DMS153 (cell line): ENCODE data around the gene KRTAP10-6.
"Not testable (repeated sequence)": the region's sequence is repeated elsewhere in the genome, so short reads cannot be mapped to it uniquely, and the experiment has no call there.

Experiments used
- DNase-seq: peaks from one replicate; lab custom pipeline; 2025; lab: John Stamatoyannopoulos, UW

KRTAP10-6 gene

DNA sequence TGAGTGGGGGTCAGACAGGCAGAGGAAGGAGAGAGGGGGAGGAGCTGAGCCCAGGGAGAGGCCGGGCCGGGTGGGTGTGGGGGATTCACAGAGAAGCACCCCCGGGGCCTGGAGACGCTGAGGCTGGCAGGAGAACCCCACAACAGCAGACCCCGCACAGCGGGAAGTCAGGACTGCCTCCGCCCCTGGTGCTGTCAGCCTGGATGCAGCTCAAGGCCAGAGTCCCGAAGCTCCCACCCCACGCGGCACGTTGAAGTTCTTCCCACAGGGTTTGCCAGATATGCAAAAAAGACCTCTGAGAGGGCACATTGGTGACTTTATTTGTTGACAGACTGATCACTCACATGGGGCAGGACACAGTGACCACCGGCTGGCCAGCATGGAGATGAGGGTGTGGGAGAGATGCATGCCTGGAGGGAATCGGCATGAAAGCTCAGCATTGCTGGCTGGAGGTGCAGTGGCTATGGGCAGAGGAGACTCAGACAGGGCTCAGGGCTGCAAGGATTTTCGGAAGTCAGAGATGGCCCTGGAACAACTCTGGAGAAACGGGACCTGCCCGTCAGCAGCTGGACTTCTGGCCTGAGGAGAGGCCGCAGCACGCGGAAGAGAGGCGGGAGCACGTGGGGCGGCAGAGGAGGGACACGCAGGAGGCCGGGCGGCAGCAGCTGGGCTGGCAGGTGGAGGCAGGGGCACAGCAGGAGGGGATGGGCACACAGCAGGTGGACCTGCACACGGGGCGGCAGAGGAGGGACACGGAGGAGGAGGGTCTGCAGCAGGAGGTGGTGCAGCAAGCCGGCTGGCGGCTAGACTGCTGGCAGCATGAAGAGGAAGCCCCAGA is 34.6 kb downstream of the KRTAP10-6 start:
- no peak for DNase-seq

GRCh38 chr21:44556879-44557278 is 35.4 kb downstream of the KRTAP10-6 start:
- DNase-seq, result no peak

GRCh38 chr21:44555200-44555875 is 37.0 kb downstream of the KRTAP10-6 start:
- no peak for DNase-seq

GRCh38 chr21:44552681-44553080 is 39.6 kb downstream of the KRTAP10-6 start:
- no peak for DNase-seq

DNA sequence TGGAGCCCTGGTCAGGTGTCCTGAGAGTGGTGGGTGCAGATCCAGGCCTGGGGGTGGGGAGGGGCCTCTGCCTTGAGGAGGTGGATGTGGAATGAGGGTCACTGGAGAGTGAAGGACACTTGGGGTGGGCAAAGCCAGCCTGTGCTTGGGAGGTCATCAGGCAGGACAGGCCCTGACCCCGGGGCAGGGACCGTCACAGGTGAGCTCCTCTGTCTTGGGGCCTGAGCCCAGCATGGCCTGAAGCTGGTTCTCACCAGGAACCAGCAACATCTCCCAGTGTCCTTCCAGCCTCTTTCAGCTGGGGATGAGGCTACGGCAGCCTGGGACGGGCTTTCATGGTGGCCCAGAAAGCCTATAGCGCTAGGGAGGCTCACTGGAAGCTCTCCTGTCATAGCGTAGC is 40.2 kb downstream of the KRTAP10-6 start:
- no peak for DNase-seq

DNA sequence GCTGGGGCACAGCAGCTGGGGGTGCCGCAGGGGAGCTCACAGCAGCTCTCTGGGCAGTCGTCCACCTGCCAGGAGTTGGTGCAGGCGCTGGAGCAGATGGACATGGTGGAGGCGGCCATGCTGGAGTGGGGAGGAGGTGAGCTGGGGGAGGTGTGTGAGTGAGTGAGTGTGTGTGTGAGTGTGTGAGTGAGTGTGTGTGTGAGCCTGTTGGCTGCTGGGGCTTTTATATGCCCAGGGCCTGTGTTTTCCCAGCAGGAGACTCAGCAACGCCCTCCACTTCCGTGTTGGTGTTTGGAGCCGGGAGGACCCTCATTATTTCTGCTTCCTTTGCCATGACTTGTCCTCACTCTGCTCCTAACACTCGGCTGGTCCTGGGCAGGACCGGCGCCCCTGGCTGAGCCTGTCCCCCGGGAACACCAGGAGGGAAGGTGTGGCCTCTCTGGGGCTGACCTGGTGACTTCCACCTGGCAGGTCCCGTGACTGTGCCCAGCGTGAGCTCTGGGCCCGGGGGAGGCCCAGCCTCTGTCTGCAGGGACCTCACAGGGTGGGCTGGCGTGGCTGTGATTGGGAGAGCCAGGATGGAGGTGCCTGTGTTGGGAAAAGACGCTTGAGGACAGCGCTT is 40.9 kb downstream of the KRTAP10-6 start, which contains the start of gene KRTAP10-2:
Gene KRTAP10-2 (minus strand): TSS at position 166 of the 622 bp plus-strand sequence. CDS start 47 bp downstream, at position 119.
- peak; percentile 46 for DNase-seq

DNA sequence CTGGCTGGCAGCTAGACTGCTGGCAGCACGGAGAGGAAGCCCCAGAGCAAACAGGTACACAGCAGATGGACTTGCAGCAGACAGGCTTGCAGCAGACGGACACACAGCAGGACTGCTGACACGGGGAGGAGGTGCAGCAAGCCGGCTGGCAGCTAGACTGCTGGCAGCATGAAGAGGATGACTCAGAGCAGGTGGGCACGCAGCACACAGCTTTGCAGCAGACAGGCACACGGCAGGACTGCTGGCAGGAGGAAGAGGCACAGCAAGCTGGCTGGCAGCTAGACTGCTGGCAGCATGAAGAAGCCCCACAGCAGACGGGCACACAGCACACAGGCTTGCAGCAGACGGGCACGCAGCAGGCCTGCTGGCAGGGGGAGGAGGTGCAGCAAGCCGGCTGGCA is 41.5 kb downstream of the KRTAP10-6 start:
- no peak for DNase-seq

- not testable (repeated sequence) for DNase-seq
Observed at GRCh38 chr21:44550285-44550684, 42.0 kb downstream of the KRTAP10-6 start.

GRCh38 chr21:44549525-44550211 is 42.6 kb downstream of the KRTAP10-6 start:
- DNase-seq, result no peak

GRCh38 chr21:44548922-44549321 is 43.4 kb downstream of the KRTAP10-6 start:
- DNase-seq, result no peak

- DNase-seq, result no peak
Observed at GRCh38 chr21:44548381-44548780, 43.9 kb downstream of the KRTAP10-6 start.

- DNase-seq, result no peak
Observed at GRCh38 chr21:44547656-44548331, 44.5 kb downstream of the KRTAP10-6 start.

GRCh38 chr21:44544566-44544965 is 47.7 kb downstream of the KRTAP10-6 start:
- DNase-seq, result no peak

DNA sequence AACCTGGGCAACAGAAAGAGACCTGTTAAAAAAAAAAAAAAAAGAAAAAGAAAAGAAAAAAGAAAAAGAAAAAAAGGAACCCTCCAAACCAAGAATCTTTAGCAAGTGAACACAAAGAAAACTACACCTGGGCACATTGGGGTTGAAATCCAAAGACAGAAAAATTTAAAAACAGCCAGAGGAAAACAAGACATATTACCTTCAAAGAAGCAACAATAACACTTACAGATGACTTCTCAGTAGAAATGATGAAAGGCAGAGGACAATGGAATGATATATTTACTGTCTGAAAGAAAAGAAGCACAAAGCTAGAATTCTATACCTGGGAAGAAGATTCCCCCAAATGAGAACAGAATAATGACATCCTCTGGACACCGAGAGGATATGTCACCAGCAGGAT is 49.6 kb downstream of the KRTAP10-6 start:
- DNase-seq, result no peak
